GM12801 (cell line): ENCODE measurements around the gene CCDC196.

Experiments
- TF ChIP-seq, protein P1 (sequence below): IDR thresholded peaks from one replicate; pipeline ENCODE4 v1.5.1; 2011; ENCODE audit warnings: control low read depth; ENCODE audit not compliant: insufficient read length; ENCODE audit errors: extremely low read depth

CCDC196 gene

DNA sequence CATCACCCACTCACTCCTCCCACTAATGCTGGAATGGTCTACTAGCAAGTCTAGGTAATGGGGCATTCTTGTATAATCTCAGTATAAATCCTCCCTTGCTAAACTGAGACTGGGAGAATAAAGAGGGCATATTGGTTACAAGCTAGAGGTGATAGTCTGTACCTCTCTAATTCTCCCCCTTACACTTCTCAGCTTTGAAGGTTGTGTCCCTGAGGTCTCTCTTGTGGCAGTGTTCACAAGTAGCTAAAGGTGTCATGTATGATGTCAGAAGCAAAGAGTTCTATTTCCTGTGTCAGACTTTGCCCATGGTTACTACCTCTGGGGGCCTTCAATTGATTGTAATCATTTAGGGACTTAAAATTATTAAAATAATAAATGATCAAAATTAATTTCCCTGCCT is 26.6 kb upstream of the CCDC196 start:
- TF ChIP-seq, protein P1, sequence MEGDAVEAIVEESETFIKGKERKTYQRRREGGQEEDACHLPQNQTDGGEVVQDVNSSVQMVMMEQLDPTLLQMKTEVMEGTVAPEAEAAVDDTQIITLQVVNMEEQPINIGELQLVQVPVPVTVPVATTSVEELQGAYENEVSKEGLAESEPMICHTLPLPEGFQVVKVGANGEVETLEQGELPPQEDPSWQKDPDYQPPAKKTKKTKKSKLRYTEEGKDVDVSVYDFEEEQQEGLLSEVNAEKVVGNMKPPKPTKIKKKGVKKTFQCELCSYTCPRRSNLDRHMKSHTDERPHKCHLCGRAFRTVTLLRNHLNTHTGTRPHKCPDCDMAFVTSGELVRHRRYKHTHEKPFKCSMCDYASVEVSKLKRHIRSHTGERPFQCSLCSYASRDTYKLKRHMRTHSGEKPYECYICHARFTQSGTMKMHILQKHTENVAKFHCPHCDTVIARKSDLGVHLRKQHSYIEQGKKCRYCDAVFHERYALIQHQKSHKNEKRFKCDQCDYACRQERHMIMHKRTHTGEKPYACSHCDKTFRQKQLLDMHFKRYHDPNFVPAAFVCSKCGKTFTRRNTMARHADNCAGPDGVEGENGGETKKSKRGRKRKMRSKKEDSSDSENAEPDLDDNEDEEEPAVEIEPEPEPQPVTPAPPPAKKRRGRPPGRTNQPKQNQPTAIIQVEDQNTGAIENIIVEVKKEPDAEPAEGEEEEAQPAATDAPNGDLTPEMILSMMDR: no peak

DNA sequence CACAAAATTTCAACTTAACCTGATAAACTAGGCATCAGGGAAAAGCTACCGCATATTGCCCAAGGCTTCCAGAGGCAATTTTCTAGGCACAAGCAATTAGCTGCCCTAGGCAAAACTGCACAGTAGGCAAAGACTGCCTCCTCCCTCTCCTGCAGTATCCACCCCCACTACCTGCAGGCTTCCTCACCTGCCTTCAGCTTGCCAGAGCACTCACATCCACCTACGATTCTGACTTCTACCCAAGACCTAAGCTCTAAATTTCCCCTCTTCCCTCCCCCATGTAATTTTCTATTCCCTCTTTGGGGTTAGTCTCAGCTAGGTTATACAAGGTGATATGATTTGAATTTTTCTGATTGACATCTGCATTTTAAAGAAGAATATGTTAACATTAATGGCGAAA is 21.9 kb upstream of the CCDC196 start:
- TF ChIP-seq, protein P1: no peak

DNA sequence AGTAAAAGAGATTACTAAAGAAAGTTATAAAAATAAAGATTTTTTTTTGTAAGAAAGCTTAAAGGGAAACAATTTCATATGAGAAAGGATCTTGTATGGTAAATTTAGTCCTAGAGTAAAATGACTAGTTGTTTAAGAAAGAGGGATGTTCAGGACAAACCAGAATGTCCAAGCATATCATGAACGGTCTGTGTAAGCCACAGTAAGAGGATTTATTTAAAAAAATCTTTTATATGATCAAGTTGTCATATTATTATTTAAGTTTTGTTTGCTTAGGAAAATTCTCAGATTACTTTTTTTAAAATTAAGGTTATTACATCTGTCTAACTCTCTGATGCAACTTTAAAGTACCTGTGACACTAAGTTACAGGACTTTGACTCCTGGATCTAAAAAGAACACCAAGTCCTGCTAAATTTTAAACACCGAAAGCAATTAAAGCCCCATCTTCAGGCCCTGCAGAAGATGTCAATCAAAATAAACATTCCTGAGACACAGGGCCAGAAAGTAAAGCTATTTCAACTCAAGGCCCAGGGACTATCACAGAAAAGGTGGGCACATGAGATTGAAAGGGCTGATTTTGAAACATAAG is 17.3 kb upstream of the CCDC196 start:
- TF ChIP-seq, protein P1: no peak

DNA sequence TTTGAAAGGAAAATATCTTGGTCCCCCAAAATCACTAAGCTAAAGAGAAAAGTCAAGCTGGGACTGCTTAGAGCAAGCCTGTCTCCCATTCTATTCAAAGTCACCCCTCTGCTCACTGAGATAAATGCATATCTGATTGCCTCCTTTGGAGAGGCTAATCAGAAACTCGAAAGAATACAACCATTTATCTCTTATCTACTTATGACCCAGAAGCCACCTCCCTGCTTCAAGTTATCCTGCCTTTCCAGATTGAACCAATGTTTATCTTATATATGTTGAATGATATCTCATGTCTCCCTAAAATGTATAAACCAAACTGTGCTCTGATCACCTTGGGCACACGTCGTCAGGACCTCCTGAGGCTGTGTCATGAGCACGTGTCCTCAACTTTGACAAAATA is 14.6 kb upstream of the CCDC196 start:
- TF ChIP-seq, protein P1: no peak

DNA sequence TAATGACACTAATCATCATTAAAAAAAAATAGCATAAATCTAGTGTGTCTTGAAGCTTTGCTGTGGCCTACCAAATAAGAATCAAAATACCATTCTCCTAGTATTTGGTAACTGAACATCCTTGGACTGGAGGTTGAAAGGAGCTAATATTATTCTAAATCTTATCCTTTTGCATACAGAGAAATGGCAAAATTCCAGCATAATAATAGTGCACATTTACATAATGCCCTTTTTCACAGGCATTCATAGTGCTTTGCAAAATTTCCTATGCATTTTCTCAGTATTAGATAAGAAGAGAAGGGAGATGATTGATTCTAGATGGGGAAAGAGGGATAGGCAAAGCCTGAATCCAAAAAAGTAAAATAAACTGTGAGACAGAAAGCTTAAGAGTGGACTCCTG is 13.9 kb upstream of the CCDC196 start:
- TF ChIP-seq, protein P1: no peak

DNA sequence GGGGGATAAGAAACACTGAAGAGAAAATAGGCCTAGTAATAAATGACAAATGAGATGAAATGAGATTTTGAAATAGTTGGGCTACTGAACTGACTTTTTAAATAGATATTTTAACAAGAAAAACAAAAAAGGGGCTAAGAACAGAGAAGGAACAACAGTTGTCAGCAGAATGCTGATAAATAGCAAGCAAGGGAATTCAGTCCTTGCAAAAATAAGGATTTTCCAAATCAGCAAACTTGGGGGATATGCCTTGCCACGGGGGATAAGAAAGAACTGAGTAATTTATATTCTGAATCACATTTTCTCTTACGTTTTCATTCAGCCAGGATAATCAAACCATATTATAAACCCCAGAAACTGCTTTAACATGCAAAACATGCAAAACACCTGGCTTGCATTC is 12.9 kb upstream of the CCDC196 start:
- TF ChIP-seq, protein P1: no peak

DNA sequence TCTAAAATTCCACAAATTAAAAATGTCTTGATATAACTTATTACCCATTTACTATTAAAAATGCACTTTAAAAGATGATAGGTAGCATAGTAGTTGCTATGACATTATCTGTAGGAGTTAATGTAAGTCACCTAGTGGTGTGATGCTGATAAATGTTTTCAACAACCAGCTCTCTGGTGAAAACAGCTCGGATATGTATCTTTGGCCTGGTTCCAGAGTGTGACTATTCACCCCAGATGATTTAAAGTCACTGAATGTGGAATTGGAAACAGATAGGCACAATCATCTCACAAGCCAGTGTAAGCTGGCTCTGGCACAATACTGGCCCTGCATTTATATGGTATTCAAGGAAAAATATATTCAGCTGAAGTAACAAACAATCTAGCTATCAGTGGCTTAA is 9.2 kb upstream of the CCDC196 start:
- TF ChIP-seq, protein P1: no peak
